CD4-positive, alpha-beta T cell treated with Interleukin-4 for 1 hour (primary cell): ENCODE measurements around the gene PDGFB.
A peak's percentile ranks its signal among the peaks of the same experiment; 100 is the strongest.

Experiments
- DNase-seq, 2 donors: peaks; one replicate each; pipeline ENCODE4 v3.0.0-alpha.2; 2020 to 2022

The PDGFB gene

GRCh38 chr22:39253435-39254070 is 8.8 kb upstream of the PDGFB start:
- no peak for DNase-seq

GRCh38 chr22:39252461-39253434 is 8.0 kb upstream of the PDGFB start:
- DNase-seq, result no peak

GRCh38 chr22:39251762-39252460 is 7.1 kb upstream of the PDGFB start:
- no peak for DNase-seq

- DNase-seq, result no peak
Observed at GRCh38 chr22:39250838-39251237, 6.1 kb upstream of the PDGFB start.

GRCh38 chr22:39250131-39250530 is 5.3 kb upstream of the PDGFB start:
- DNase-seq, result no peak

GRCh38 chr22:39249086-39249704 is 4.4 kb upstream of the PDGFB start:
- DNase-seq, result no peak

- DNase-seq, result no peak
Observed at GRCh38 chr22:39248254-39248653, 3.5 kb upstream of the PDGFB start.

- DNase-seq, result no peak
Observed at GRCh38 chr22:39247361-39247760, 2.6 kb upstream of the PDGFB start.

- DNase-seq, result no peak
Observed at GRCh38 chr22:39246690-39247332, 2.0 kb upstream of the PDGFB start.

- DNase-seq, result no peak
Observed at GRCh38 chr22:39246217-39246616, 1.4 kb upstream of the PDGFB start.

GRCh38 chr22:39245130-39246039 is 603 bp upstream of the PDGFB start:
- no peak for DNase-seq

GRCh38 chr22:39244136-39244495 is 666 bp downstream of the PDGFB start:
- DNase-seq, result no peak

GRCh38 chr22:39243439-39244135 is 1.2 kb downstream of the PDGFB start:
- no peak for DNase-seq

GRCh38 chr22:39242595-39243438 is 2.0 kb downstream of the PDGFB start:
- DNase-seq, result peak in 1 of 2 donors; percentile 59

- peak; percentile 56 to 65 for DNase-seq
Observed at GRCh38 chr22:39241794-39242594, 2.8 kb downstream of the PDGFB start.

- DNase-seq, result peak; percentile 50 to 66
Observed at GRCh38 chr22:39240831-39241793, 3.7 kb downstream of the PDGFB start.

- DNase-seq, result no peak
Observed at GRCh38 chr22:39239561-39240423, 5.0 kb downstream of the PDGFB start.
